IPS DF 6.9 (cell line): Measurements from ENCODE around the gene TTLL7.
"Not testable (repeated sequence)": the region's sequence is repeated elsewhere in the genome, so short reads cannot be mapped to it uniquely, and the experiment has no call there.

Source experiments
- DNase-seq: peaks from one replicate; pipeline ENCODE4 v3.0.0-alpha.2; 2013; ENCODE audit warnings: low read depth, low spot score
- H3K27ac ChIP-seq: one replicate; pipeline ENCODE4 v1.5.1; 2013; ENCODE audit warnings: low read length, control low read depth
- H3K27me3 ChIP-seq: 2 replicates; pipeline ENCODE4 v1.6.1; 2013; ENCODE audit warnings: mild to moderate bottlenecking, low read length; ENCODE audit not compliant: control insufficient read depth, insufficient read depth
- H3K36me3 ChIP-seq: 2 replicates; pipeline ENCODE4 v1.6.1; 2013; ENCODE audit warnings: low read length; ENCODE audit not compliant: control insufficient read depth, insufficient read depth
- H3K4me1 ChIP-seq: 2 replicates; pipeline ENCODE4 v1.6.1; 2013; ENCODE audit warnings: low read length; ENCODE audit not compliant: control insufficient read depth, insufficient read depth
- H3K4me3 ChIP-seq: 2 replicates; pipeline ENCODE4 v1.5.1; 2013; ENCODE audit warnings: mild to moderate bottlenecking, low read length
- H3K9me3 ChIP-seq: 2 replicates; pipeline ENCODE4 v1.6.1; 2013; ENCODE audit warnings: low read length, inconsistent platforms; ENCODE audit not compliant: control insufficient read depth, insufficient read depth
- WGBS: extraction: QIAGEN DNeasy Blood & Tissue Kit; methylation state at CpG from one replicate; pipeline ENCODE4 v1.1.7; 2013; ENCODE audit warnings: mixed read lengths, missing lambda C conversion rate; ENCODE audit not compliant: insufficient read length, insufficient coverage; 5-methylcytosine and 5-hydroxymethylcytosine counted together

TTLL7 gene

GRCh38 chr1:83918688-83919285, 80.1 kb downstream of the TTLL7 start:
- H3K27ac ChIP-seq: no peak overlapping the region
- no peak for DNase-seq
- no CpG with 5 or more reads among the region's 2 CpGs for WGBS
- no peaks in the 10 kb centered on the region for H3K4me1 ChIP-seq
- no peaks in the 10 kb centered on the region for H3K9me3 ChIP-seq
- H3K27me3 ChIP-seq: no peaks in the 10 kb centered on the region
- H3K4me3 ChIP-seq: no peak overlapping the region
- H3K36me3 ChIP-seq: no peaks in the 10 kb centered on the region

- no peak overlapping the region for H3K27ac ChIP-seq
- no peaks in the 10 kb centered on the region for H3K27me3 ChIP-seq
- no peaks in the 10 kb centered on the region for H3K9me3 ChIP-seq
- H3K4me3 ChIP-seq: no peak overlapping the region
- no peaks in the 10 kb centered on the region for H3K36me3 ChIP-seq
- WGBS: no CpG with 5 or more reads among the region's 1 CpG
- H3K4me1 ChIP-seq: no peaks in the 10 kb centered on the region
- no peak for DNase-seq
These were observed 81.0 kb downstream of the TTLL7 start for GRCh38 chr1:83917959-83918358.

DNA sequence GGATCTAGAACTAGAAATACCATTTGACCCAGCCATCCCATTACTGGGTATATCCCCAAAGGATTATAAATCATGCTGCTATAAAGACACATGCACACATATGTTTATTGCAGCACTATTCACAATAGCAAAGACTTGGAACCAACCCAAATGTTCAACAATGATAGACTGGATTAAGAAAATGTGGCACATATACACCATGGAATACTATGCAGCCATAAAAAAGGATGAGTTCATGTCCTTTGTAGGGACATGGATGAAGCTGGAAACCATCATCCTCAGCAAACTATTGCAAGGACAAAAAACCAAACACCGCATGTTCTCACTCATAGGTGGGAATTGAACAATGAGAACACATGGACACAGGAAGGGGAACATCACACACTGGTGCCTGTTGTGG, 82.8 kb downstream of the TTLL7 start:
- not testable (repeated sequence) for H3K27ac ChIP-seq, DNase-seq, H3K36me3 ChIP-seq, H3K4me3 ChIP-seq, H3K4me1 ChIP-seq, H3K9me3 ChIP-seq, H3K27me3 ChIP-seq
- no CpG with 5 or more reads among the region's 1 CpG for WGBS

DNA sequence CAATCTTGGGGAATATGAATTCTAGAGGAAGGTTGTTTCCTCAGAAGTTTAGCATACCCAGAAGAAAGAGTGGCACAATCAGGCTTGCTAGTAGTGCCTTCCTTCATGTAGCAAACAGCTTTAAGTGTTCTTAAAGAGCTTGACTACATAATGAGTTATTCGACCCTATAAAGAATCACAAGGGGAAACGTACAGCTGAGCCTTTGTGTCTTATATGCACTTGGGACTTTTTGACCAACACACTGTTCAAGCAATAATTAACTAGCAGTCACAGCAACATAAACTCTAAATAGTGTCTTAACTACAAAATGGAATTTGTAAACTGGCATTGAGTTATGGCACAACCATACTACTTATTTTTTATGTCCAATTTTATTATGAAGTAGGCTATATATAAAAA, 86.1 kb downstream of the TTLL7 start:
- Histone ChIP-seq H3K4me1 (no peaks in the 10 kb centered on the region), H3K27me3 (no peaks in the 10 kb centered on the region), H3K9me3 (no peaks in the 10 kb centered on the region), H3K4me3 (no peak overlapping the region), H3K36me3 (no peaks in the 10 kb centered on the region), H3K27ac (no peak overlapping the region)
- no CpG with 5 or more reads among the region's 2 CpGs for whole genome bisulfite sequencing
- DNase-seq: no peak

DNA sequence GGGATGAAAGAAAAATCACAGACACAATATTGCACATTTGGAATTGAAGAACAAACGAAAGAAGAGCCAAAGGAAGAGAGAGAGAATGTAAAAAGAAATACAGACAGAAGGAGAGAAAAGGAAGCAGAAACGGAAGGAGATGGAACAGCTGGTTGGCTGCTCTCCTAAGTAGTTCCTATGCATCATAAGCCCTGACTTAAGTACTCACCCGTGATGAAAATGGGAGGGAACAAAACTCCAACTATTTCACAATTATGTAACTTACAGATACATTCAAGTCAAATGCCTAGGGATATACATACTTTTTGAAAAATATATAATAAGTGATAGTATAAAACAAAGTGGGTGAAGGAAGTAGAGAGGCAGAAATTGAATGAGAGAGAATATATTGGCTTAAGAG, 88.5 kb downstream of the TTLL7 start:
- Histone ChIP-seq H3K4me3 (no peak overlapping the region), H3K27ac (no peak overlapping the region), H3K4me1 (no peaks in the 10 kb centered on the region), H3K27me3 (no peaks in the 10 kb centered on the region), H3K36me3 (no peaks in the 10 kb centered on the region), H3K9me3 (no peaks in the 10 kb centered on the region)
- no peak for DNase-seq
- no CpG with 5 or more reads among the region's 3 CpGs for WGBS

- no peaks in the 10 kb centered on the region for H3K27me3 ChIP-seq
- H3K4me1 ChIP-seq: no peaks in the 10 kb centered on the region
- H3K4me3 ChIP-seq: no peak overlapping the region
- no peaks in the 10 kb centered on the region for H3K9me3 ChIP-seq
- H3K27ac ChIP-seq: no peak overlapping the region
- no peak for DNase-seq
- no peaks in the 10 kb centered on the region for H3K36me3 ChIP-seq
These were observed 89.2 kb downstream of the TTLL7 start for GRCh38 chr1:83909687-83910086.

DNA sequence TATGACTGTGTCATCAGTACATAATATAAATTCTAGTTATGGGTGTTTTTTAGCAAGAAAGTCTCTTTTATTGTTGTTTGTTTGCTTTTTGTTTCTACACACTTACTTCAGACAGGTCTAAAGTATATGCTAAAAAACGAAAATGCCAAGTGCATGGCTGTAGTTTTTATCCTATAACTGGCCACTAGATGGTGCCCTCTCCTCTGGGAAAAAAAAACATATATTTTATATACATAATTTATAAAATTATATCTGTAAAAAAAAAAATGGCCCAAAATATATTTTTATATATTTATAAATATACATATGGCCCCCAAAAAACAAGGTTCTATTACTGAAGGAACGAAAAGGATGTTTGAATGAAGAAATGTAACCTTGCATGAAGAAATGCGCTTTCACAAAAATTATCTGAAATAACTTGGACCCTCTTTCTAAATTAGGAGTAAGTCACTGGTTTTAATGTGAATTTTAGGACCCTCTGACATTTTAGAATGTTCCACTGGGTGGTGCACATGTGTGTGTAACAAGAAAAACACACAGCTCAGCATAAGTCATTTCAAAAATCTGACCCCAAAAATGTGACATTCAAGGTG, 93.5 kb downstream of the TTLL7 start:
- Histone ChIP-seq H3K27me3 (no peaks in the 10 kb centered on the region), H3K27ac (no peak overlapping the region), H3K4me1 (no peaks in the 10 kb centered on the region), H3K9me3 (no peaks in the 10 kb centered on the region), H3K36me3 (no peaks in the 10 kb centered on the region), H3K4me3 (no peak overlapping the region)
- no peak for DNase-seq
- WGBS: no CpG with 5 or more reads among the region's 3 CpGs

GRCh38 chr1:83901547-83902155, 97.3 kb downstream of the TTLL7 start:
- Histone ChIP-seq H3K27ac (no peak overlapping the region), H3K4me3 (no peak overlapping the region), H3K27me3 (no peaks in the 10 kb centered on the region), H3K9me3 (no peaks in the 10 kb centered on the region), H3K36me3 (no peaks in the 10 kb centered on the region), H3K4me1 (no peaks in the 10 kb centered on the region)
- no peak for DNase-seq
- WGBS: no CpG with 5 or more reads among the region's 4 CpGs

GRCh38 chr1:83900524-83900923, 98.4 kb downstream of the TTLL7 start:
- H3K9me3 ChIP-seq: no peaks in the 10 kb centered on the region
- no peaks in the 10 kb centered on the region for H3K36me3 ChIP-seq
- whole genome bisulfite sequencing: no CpG with 5 or more reads among the region's 3 CpGs
- H3K4me3 ChIP-seq: no peak overlapping the region
- H3K27me3 ChIP-seq: no peaks in the 10 kb centered on the region
- DNase-seq: no peak
- H3K4me1 ChIP-seq: no peaks in the 10 kb centered on the region
- H3K27ac ChIP-seq: no peak overlapping the region

DNA sequence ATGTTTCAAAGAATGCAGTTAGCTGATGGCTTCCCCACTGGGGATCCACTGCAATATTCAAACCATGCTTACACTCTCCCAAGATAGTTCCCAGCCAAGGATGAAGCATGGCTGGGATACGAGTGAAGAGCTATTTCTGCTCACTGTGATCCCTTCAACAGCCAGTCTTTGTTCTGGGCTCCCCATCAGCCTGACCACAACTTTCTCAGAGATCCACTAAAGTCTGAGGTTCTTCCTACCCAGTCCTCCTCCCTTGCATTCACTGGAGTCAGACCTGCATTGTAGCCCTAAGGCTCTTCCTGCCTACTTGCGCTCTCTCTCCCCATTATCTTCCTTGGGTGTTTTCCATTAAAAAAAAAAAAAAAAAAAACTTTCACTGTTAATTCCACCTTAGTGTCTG, 101.4 kb downstream of the TTLL7 start:
- H3K4me3 ChIP-seq: no peak overlapping the region
- no peaks in the 10 kb centered on the region for H3K27me3 ChIP-seq
- WGBS: no CpG with 5 or more reads among the region's 2 CpGs
- H3K9me3 ChIP-seq: no peaks in the 10 kb centered on the region
- no peak for DNase-seq
- no peaks in the 10 kb centered on the region for H3K36me3 ChIP-seq
- no peaks in the 10 kb centered on the region for H3K4me1 ChIP-seq
- H3K27ac ChIP-seq: no peak overlapping the region

DNA sequence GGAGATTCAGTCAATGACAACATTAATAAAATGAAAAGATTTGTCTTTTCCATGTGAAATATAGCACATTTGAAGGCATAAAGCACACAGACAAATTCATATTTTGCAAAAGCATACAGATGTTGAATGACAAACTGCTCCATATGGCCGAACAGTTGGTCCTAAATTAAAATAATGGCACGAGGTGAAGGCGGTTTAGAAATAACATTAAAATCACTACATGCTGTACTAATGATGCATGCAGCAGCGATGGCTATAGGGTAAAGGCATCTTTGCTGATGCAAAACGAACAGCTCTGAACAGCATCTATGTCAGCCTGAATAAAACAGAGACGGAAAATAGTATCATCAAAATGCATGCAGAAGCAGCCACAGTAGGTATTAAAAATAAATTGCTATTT, 102.6 kb downstream of the TTLL7 start:
- Histone ChIP-seq H3K27me3 (no peaks in the 10 kb centered on the region), H3K27ac (no peak overlapping the region), H3K36me3 (no peaks in the 10 kb centered on the region), H3K9me3 (no peaks in the 10 kb centered on the region), H3K4me3 (no peak overlapping the region), H3K4me1 (no peaks in the 10 kb centered on the region)
- no peak for DNase-seq
- WGBS: no CpG with 5 or more reads among the region's 6 CpGs
